Measurements from ENCODE around the gene NEDD4.
A peak's percentile ranks its signal among the peaks of the same experiment; 100 is the strongest.
"Not testable (repeated sequence)": the region's sequence is repeated elsewhere in the genome, so short reads cannot be mapped to it uniquely, and the experiment has no call there.

The NEDD4 gene

DNA sequence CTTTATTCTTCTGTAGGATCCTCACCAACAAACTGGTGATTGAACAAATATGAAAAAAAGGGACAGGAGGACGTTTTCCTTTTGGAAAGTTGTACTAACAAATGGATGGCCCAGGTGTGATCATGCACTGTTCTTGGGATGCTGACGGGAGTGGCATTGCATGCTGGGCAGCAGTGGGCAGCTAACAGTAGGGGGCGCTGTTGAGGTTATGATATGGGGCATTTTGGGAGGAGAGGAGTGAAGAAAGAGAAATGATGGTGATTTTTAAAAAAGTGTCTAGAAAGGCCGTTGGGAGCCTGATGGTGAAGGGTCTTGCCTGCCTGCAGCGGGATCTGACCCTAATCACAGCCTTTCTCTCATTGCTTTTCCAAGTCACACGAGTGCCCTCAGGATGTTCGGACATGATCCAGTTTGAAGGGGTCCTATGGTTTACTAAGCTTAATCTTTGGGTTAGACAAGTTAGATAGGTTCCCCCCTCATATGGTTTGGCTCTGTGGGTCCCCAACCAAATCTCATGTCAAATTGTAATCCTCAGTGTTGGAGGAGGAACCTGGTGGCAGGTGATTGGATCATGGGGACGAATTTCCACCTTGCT is 204.2 kb downstream of the NEDD4 start:
- TF ChIP-seq EZH2phosphoT487 (IDR thresholded peaks at IDR 0.05; ENCODE audit: borderline replicate concordance, low read length) (no peak), CTCF (IDR thresholded peaks at IDR 0.05; ENCODE audit: low read depth, low read length, poor library complexity, severe bottlenecking) (peak; percentile 95)
- no peaks in the 10 kb centered on the region for H3K36me3 ChIP-seq (ENCODE audit: control insufficient read depth, low read length)

GRCh38 chr15:55786341-55786740 is 207.1 kb downstream of the NEDD4 start:
- no peak overlapping the region for H3K4me2 ChIP-seq (ENCODE audit: low read length)
- no peaks in the 10 kb centered on the region for H3K9me2 ChIP-seq (replicated peaks; ENCODE audit: control insufficient read depth, low read length)
- no peaks in the 10 kb centered on the region for H3F3A ChIP-seq (ENCODE audit: control insufficient read depth, insufficient read depth)
- no peak overlapping the region for H3K4me3 ChIP-seq (ENCODE audit: low read length)
- TF ChIP-seq EZH2phosphoT487 (IDR thresholded peaks at IDR 0.05; ENCODE audit: borderline replicate concordance, low read length): no peak
- no peak for TF ChIP-seq CTCF (IDR thresholded peaks at IDR 0.05; ENCODE audit: low read depth, low read length, poor library complexity, severe bottlenecking)
- H3K4me1 ChIP-seq (ENCODE audit: control insufficient read depth, low read length): no peaks in the 10 kb centered on the region
- H3K79me2 ChIP-seq (ENCODE audit: control insufficient read depth, low read length): no peaks in the 10 kb centered on the region
- H3K27ac ChIP-seq (ENCODE audit: low read depth, low read length): no peak overlapping the region
- H3K9me3 ChIP-seq (ENCODE audit: control insufficient read depth, insufficient read depth, low read length): no peaks in the 10 kb centered on the region
- no peaks in the 10 kb centered on the region for H3K36me3 ChIP-seq (ENCODE audit: control insufficient read depth, low read length)
- no peaks in the 10 kb centered on the region for H3K27me3 ChIP-seq (ENCODE audit: control insufficient read depth, low read length)
- no peaks in the 10 kb centered on the region for H4K20me1 ChIP-seq (ENCODE audit: control insufficient read depth, insufficient read depth, low read depth, low read length)

More for the DNA sequence above, 204.2 kb downstream of the NEDD4 start:
- Histone ChIP-seq H3K9me2 (replicated peaks; ENCODE audit: control insufficient read depth, low read length) (no peaks in the 10 kb centered on the region), H3F3A (ENCODE audit: control insufficient read depth, insufficient read depth) (no peaks in the 10 kb centered on the region), H3K27me3 (ENCODE audit: control insufficient read depth, low read length) (no peaks in the 10 kb centered on the region), H3K79me2 (ENCODE audit: control insufficient read depth, low read length) (no peaks in the 10 kb centered on the region), H3K4me1 (ENCODE audit: control insufficient read depth, low read length) (no peaks in the 10 kb centered on the region), H3K9me3 (ENCODE audit: control insufficient read depth, insufficient read depth, low read length) (no peaks in the 10 kb centered on the region), H3K4me2 (ENCODE audit: low read length) (no peak overlapping the region), H3K27ac (ENCODE audit: low read depth, low read length) (no peak overlapping the region), H3K4me3 (ENCODE audit: low read length) (no peak overlapping the region), H4K20me1 (ENCODE audit: control insufficient read depth, insufficient read depth, low read depth, low read length) (no peaks in the 10 kb centered on the region)

DNA sequence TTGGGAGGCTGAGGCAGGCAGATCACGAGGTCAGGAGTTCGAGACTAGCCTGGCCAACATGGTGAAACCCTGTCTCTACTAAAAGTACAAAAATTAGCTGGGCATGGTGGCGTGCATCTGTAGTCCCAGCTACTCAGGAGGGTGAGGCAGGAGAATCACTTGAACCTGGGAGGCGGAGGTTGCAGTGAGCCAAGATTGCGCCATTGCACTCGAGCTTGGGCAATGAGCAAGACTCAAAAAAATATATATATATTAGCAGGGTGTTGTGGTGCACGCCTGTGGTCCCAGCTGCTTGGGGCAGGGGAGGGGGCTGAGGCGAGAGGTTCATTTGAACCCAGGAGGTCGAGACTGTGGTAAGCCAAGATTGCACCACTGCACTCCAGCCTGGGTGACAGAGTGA is 207.8 kb downstream of the NEDD4 start:
- not testable (repeated sequence) for H3K27me3 ChIP-seq (ENCODE audit: control insufficient read depth, low read length); H3K27ac ChIP-seq (ENCODE audit: low read depth, low read length); H3K36me3 ChIP-seq (ENCODE audit: control insufficient read depth, low read length); H3K9me3 ChIP-seq (ENCODE audit: control insufficient read depth, insufficient read depth, low read length); H3F3A ChIP-seq (ENCODE audit: control insufficient read depth, insufficient read depth); H4K20me1 ChIP-seq (ENCODE audit: control insufficient read depth, insufficient read depth, low read depth, low read length); H3K4me1 ChIP-seq (ENCODE audit: control insufficient read depth, low read length); H3K79me2 ChIP-seq (ENCODE audit: control insufficient read depth, low read length); H3K4me3 ChIP-seq (ENCODE audit: low read length); H3K9me2 ChIP-seq (replicated peaks; ENCODE audit: control insufficient read depth, low read length); H3K4me2 ChIP-seq (ENCODE audit: low read length)

DNA sequence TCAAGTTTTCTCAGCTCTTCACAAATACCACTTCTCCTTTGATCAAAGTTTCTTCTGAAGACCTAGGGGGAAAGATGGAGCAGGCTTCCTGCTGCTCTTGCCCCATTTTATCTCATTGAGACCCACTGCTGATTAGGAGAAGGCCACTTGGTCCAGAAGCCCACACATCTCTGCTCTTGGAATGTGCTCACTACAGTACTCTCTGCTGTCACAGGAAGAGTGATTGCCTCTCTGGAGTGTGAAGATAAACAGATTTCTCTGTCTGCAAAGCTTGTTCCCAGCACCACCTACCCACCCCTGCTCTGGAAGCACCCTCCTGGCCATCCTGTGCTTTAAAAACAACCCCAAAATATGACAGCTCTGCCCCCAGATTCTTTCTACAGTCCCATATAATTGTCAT is 209.1 kb downstream of the NEDD4 start:
- Histone ChIP-seq H3K27me3 (ENCODE audit: control insufficient read depth, low read length) (no peaks in the 10 kb centered on the region), H3K9me2 (replicated peaks; ENCODE audit: control insufficient read depth, low read length) (no peaks in the 10 kb centered on the region), H4K20me1 (ENCODE audit: control insufficient read depth, insufficient read depth, low read depth, low read length) (no peaks in the 10 kb centered on the region), H3K9me3 (ENCODE audit: control insufficient read depth, insufficient read depth, low read length) (no peaks in the 10 kb centered on the region), H3K79me2 (ENCODE audit: control insufficient read depth, low read length) (no peaks in the 10 kb centered on the region), H3K27ac (ENCODE audit: low read depth, low read length) (no peak overlapping the region), H3K4me1 (ENCODE audit: control insufficient read depth, low read length) (no peaks in the 10 kb centered on the region), H3F3A (ENCODE audit: control insufficient read depth, insufficient read depth) (no peaks in the 10 kb centered on the region), H3K36me3 (ENCODE audit: control insufficient read depth, low read length) (no peaks in the 10 kb centered on the region), H3K4me3 (ENCODE audit: low read length) (no peak overlapping the region), H3K4me2 (ENCODE audit: low read length) (no peak overlapping the region)
- TF ChIP-seq EZH2phosphoT487 (IDR thresholded peaks at IDR 0.05; ENCODE audit: borderline replicate concordance, low read length) (no peak), CTCF (IDR thresholded peaks at IDR 0.05; ENCODE audit: low read depth, low read length, poor library complexity, severe bottlenecking) (no peak)
